ENCODE data around the gene ZBED2.

ZBED2 gene

DNA sequence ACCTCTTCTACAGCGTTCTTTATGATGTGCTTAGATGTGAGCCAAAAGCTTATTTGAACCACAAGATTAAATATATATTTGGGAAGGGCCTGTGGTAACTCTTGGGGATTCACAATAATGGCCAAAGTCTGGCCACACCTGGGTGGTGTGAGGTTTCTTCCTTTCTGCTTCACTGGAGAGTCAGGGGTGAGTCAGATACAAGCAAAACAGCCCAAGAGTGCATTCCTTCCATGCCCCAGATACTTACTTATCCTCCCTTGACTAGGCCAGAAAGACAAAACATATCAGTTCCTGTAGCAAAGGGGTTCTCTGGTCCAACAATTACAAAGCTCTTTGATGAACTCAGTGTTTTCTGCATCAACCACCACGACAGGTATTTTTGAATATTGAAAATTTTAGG, 941 bp downstream of the ZBED2 start:
- TF ChIP-seq, protein P1, sequence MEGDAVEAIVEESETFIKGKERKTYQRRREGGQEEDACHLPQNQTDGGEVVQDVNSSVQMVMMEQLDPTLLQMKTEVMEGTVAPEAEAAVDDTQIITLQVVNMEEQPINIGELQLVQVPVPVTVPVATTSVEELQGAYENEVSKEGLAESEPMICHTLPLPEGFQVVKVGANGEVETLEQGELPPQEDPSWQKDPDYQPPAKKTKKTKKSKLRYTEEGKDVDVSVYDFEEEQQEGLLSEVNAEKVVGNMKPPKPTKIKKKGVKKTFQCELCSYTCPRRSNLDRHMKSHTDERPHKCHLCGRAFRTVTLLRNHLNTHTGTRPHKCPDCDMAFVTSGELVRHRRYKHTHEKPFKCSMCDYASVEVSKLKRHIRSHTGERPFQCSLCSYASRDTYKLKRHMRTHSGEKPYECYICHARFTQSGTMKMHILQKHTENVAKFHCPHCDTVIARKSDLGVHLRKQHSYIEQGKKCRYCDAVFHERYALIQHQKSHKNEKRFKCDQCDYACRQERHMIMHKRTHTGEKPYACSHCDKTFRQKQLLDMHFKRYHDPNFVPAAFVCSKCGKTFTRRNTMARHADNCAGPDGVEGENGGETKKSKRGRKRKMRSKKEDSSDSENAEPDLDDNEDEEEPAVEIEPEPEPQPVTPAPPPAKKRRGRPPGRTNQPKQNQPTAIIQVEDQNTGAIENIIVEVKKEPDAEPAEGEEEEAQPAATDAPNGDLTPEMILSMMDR (IDR thresholded peaks at IDR 0.05), result no peak
- Mint-ChIP-seq H3K4me1 (peaks cover 6% of the 10 kb centered on the region), H3K9me3 (no peaks in the 10 kb centered on the region), H3K36me3 (ENCODE audit: low read depth) (no peaks in the 10 kb centered on the region), H3K27ac (peak overlapping the region; percentile 27), H3K27me3 (ENCODE audit: low read depth, poor library complexity) (peaks cover 4% of the 10 kb centered on the region), H3K4me3 (no peak overlapping the region)
- DNase-seq, result no peak

DNA sequence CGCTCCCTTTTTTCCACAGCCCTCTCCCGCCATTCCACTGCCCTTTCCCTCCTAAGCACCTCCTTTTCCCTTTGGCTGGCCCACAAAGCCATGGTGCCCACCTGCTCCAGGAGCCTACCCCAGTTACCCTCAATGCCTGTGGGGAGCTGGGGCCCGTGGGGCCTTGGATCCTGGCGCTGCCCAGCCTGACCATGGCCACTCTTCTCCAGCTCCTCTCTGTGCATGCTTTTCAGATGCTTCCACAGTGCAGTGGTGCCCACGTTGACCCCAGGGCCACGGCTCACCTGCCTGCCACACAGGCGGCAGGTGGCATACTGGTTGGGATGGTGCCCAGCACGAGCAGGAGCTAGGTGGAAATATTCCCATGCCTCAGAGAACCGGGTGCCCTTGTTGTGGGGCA, 1.5 kb downstream of the ZBED2 start:
- TF ChIP-seq, protein P1 (IDR thresholded peaks at IDR 0.05), result no peak
- Mint-ChIP-seq H3K27ac (no peak overlapping the region), H3K9me3 (no peaks in the 10 kb centered on the region), H3K36me3 (ENCODE audit: low read depth) (no peaks in the 10 kb centered on the region), H3K27me3 (ENCODE audit: low read depth, poor library complexity) (peaks cover 4% of the 10 kb centered on the region), H3K4me3 (no peak overlapping the region), H3K4me1 (peaks cover 6% of the 10 kb centered on the region)
- DNase-seq, result no peak

DNA sequence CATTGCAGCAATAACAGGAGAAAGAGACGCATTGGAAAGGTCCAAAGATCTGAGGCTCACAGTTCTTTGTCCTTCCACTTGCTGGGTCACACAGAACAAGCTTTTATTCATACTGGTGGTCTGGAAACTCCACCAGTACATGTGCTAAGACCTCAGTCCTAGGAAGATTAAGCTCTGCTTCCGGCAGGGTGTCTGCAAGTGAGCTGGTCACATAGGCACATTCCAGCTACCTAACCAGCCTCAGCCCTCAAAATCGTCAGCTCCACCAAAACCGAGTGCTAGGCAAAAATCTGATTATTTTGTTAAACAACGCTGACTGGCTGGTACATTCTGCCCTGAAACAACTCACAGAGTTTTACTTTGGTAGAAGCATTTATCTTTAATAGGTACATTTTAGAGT, 2.2 kb downstream of the ZBED2 start:
- H3K27ac Mint-ChIP-seq, result no peak overlapping the region
- H3K27me3 Mint-ChIP-seq (ENCODE audit: low read depth, poor library complexity), result peaks cover 4% of the 10 kb centered on the region
- H3K36me3 Mint-ChIP-seq (ENCODE audit: low read depth), result peaks cover 6% of the 10 kb centered on the region
- H3K4me1 Mint-ChIP-seq, result peaks cover 6% of the 10 kb centered on the region
- TF ChIP-seq, protein P1 (IDR thresholded peaks at IDR 0.05), result no peak
- no peak overlapping the region for H3K4me3 Mint-ChIP-seq
- DNase-seq, result no peak
- H3K9me3 Mint-ChIP-seq, result peaks cover 6% of the 10 kb centered on the region

DNA sequence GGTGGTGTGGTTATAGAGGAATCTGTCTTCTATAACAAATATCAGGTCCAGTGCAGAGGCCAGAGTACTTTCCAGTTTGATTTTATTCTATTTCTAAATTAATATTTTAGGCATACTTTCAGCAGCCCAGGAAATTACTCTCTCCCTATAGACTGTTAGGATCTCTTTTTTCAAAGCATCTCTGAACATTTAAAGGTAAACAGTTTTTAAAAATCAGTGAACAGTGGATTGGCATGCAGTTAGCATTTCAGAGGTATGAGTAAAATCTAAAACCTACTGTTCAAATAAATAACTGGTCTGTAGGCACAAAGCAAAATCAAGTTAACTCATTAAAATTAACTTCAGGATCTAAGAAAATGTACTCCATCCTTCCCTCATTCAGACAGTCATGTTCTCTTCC, 3.0 kb downstream of the ZBED2 start:
- DNase-seq, result no peak
- Mint-ChIP-seq H3K27me3 (ENCODE audit: low read depth, poor library complexity) (peaks cover 4% of the 10 kb centered on the region), H3K4me3 (no peak overlapping the region), H3K4me1 (peaks cover 6% of the 10 kb centered on the region), H3K9me3 (peaks cover 14% of the 10 kb centered on the region), H3K27ac (no peak overlapping the region), H3K36me3 (ENCODE audit: low read depth) (peaks cover 7% of the 10 kb centered on the region)
- TF ChIP-seq, protein P1 (IDR thresholded peaks at IDR 0.05), result no peak

DNA sequence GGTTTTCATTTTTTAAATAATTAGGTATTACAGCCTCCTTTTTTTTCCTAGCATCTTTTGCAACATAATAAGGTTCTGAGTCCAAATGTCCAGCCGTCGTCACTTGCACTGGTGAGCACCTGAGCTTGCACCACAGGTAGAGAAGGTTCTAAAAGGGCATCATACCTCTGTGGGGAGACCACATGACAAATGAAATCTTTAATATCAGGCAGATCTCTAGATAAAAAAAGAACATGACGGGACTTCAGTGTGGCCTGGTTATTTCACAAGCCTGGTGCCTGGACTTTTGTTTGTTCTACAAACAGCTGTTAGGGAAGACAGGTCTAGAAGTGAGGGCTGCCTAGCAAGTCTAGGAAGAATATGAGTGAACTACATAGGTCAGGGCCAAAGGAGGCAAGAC, 3.6 kb downstream of the ZBED2 start:
- TF ChIP-seq, protein P1 (IDR thresholded peaks at IDR 0.05), result no peak
- peaks cover 20% of the 10 kb centered on the region for H3K9me3 Mint-ChIP-seq
- peaks cover 4% of the 10 kb centered on the region for H3K27me3 Mint-ChIP-seq (ENCODE audit: low read depth, poor library complexity)
- H3K4me3 Mint-ChIP-seq, result no peak overlapping the region
- H3K4me1 Mint-ChIP-seq, result peaks cover 6% of the 10 kb centered on the region
- DNase-seq, result no peak
- H3K36me3 Mint-ChIP-seq (ENCODE audit: low read depth), result peaks cover 7% of the 10 kb centered on the region
- H3K27ac Mint-ChIP-seq, result no peak overlapping the region

DNA sequence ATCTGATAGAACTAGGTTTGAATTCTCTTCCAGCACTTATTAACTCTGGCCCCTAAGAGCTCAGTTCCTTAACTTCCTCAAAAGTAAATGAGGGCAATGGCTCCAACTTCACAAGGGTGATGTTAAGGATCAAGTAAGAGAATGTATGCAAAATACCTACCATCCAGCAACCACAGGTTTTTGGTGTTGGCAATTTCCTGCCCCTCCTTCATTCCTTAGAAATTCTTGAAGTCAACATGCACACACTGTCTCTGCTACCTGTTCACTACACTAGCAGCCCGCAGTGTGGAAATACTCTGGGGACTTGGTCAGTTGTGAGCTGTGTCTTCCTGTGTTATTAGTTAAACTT, 5.0 kb downstream of the ZBED2 start:
- no peak overlapping the region for H3K4me3 Mint-ChIP-seq
- peaks cover 6% of the 10 kb centered on the region for H3K4me1 Mint-ChIP-seq
- TF ChIP-seq, protein P1 (IDR thresholded peaks at IDR 0.05), result no peak
- H3K36me3 Mint-ChIP-seq (ENCODE audit: low read depth), result peaks cover 7% of the 10 kb centered on the region
- H3K27ac Mint-ChIP-seq, result no peak overlapping the region
- peaks cover 24% of the 10 kb centered on the region for H3K9me3 Mint-ChIP-seq
- H3K27me3 Mint-ChIP-seq (ENCODE audit: low read depth, poor library complexity), result peaks cover 4% of the 10 kb centered on the region
- no peak for DNase-seq
